ENCODE data around the gene ITGA5. TPM values are rescaled to one million over a fixed set of nuclear protein-coding genes. Genes with fewer than 3 reads are reported as not detected.

ITGA5 gene
- total and polyA plus RNA-seq, 9 of the 15 experiments (the other 6 are each of a cell fraction or from before 2014, with no cell fraction given), result 9.1 to 82.1 (median 47.4) TPM

DNA sequence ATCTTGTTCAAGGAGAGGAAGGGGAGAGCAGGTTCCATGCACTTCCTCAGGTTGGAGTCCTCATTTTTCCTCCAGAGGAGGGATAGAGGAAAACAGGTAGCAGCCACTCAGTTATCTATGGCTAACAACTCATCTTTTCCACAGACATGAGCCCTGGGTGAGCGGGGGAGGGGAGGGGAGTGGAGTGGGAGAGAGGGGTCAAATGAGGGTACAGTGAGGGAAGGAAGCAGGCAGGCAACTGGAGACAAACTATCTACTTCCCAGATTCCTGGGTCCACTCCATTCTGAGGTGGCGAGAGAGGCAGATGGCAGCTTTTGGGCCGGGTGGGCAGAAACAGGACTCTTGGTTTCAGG is 32.0 kb downstream of the ITGA5 start (continued):
- TF ChIP-seq RBM15 (IDR thresholded peaks at IDR 0.05; ENCODE audit: insufficient read depth, low read length) (no peak), WHSC1 (IDR thresholded peaks at IDR 0.05; ENCODE audit: low read length) (no peak), ETS1 (conservative IDR thresholded peaks at IDR 0.05; ENCODE audit: control insufficient read depth, low read depth, low read length) (no peak), GATAD2B (IDR thresholded peaks at IDR 0.05; ENCODE audit: borderline replicate concordance) (no peak; the same call in 1 of the 2 replicates), HSF4 (CRISPR knock-in tag; IDR thresholded peaks at IDR 0.05; ENCODE audit: borderline replicate concordance) (no peak), KAT2B (IDR thresholded peaks at IDR 0.05; ENCODE audit: low read depth, low read length) (no peak), ZFP36 (IDR thresholded peaks at IDR 0.05; ENCODE audit: low read depth, low read length, partially characterized antibody) (no peak), UBTF (IDR thresholded peaks at IDR 0.05; ENCODE audit: borderline replicate concordance in 1 of 2, low read depth in 2 of 2, low read length in 2 of 2) (no peak), MTA2 (IDR thresholded peaks at IDR 0.05; ENCODE audit: low read depth) (0 out of 2 replicates have a peak, but pooled peaks have one; percentile 20), ZEB2 (IDR thresholded peaks at IDR 0.05) (peak; percentile 36; the same call in 1 of the 2 replicates), MXD1 (CRISPR knock-in tag; IDR thresholded peaks at IDR 0.05; ENCODE audit: borderline replicate concordance, poor library complexity, severe bottlenecking) (no peak)
- TF ChIP-seq, protein P1, sequence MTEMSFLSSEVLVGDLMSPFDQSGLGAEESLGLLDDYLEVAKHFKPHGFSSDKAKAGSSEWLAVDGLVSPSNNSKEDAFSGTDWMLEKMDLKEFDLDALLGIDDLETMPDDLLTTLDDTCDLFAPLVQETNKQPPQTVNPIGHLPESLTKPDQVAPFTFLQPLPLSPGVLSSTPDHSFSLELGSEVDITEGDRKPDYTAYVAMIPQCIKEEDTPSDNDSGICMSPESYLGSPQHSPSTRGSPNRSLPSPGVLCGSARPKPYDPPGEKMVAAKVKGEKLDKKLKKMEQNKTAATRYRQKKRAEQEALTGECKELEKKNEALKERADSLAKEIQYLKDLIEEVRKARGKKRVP (CRISPR knock-in tag; IDR thresholded peaks at IDR 0.05), result no peak
- TF ChIP-seq, protein P2, sequence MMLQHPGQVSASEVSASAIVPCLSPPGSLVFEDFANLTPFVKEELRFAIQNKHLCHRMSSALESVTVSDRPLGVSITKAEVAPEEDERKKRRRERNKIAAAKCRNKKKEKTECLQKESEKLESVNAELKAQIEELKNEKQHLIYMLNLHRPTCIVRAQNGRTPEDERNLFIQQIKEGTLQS (IDR thresholded peaks at IDR 0.05), result no peak
- TF ChIP-seq, protein P2 (CRISPR knock-in tag; conservative IDR thresholded peaks at IDR 0.05), result no peak
